Right hindlimb (tissue), 1 donor: ENCODE results near the gene RLIM.

ENCODE experiments used
- DNase-seq: peaks from one replicate; pipeline ENCODE4 v3.0.0-alpha.2; 2018

Gene RLIM

GRCh38 chrX:74535408-74536151, 78.8 kb downstream of the RLIM start:
- DNase-seq: peak; percentile 83
